GM19438 (cell line): ENCODE data around the gene CACUL1.
A peak's percentile ranks its signal among the peaks of the same experiment; 100 is the strongest.
"Not testable (repeated sequence)": the region's sequence is repeated elsewhere in the genome, so short reads cannot be mapped to it uniquely, and the experiment has no call there.

Source experiments
- ATAC-seq: cut with Tn5 transposase; IDR thresholded peaks from one replicate; pipeline ENCODE4 v1.9.1; 2021; ENCODE audit warnings: low read depth; ENCODE audit not compliant: unreplicated experiment

Gene CACUL1

DNA sequence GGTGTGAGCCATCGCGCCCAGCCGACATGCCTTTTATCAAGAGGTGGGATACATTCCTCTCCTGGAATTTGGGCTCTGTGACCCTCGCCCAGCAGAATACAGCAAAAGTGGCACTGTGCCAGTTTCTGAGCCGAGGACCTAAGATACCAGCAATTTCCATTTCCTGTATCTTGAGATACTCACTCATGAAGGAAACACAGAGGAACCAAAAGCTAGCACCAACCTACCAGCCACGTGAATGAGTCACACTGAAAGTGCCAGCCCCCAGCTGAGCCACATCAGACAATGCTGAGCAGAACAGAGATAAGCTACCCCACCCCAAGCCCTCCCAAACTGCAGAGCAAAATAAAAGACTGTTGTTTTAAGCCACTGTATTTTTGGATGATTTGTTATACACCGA is 56.3 kb downstream of the CACUL1 start:
- ATAC-seq = peak; percentile 84

DNA sequence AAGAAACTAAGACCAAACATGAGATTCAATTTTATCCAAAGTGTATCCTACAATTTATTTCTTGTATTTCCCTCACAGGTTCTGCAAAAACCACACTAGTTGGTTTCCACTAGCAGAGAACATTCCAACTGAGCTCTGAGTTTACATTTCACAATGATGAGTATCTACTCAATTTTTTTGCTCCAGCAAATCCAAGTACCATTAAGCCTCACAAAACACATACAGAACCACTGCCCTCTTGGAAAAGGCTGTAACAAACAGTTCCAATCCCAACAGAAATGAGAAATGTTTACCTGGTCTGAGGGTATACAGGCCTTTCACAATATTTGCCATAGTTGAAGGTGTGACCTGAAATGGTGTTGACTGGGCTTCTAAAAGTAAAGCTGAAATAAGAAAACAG is 59.9 kb downstream of the CACUL1 start:
- no peak for ATAC-seq

DNA sequence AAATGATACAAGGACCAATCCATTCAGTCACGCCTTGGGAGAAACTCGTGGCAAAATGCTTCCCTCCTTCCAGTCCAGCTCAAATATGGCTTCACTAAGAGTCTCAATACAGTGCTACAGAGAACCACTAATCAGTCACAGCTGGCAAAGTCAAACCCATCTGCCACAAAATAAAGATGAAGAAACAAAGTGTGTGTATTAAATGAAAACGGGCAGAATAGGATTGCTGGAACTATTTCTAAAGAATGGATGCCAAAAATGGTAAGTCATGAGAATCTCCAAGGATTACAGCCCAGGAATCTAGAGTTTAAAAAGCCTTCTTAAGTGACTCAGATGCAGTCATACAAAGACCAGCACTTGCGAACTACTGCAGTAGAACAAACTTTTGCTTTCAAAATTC is 61.9 kb downstream of the CACUL1 start:
- no peak for ATAC-seq

DNA sequence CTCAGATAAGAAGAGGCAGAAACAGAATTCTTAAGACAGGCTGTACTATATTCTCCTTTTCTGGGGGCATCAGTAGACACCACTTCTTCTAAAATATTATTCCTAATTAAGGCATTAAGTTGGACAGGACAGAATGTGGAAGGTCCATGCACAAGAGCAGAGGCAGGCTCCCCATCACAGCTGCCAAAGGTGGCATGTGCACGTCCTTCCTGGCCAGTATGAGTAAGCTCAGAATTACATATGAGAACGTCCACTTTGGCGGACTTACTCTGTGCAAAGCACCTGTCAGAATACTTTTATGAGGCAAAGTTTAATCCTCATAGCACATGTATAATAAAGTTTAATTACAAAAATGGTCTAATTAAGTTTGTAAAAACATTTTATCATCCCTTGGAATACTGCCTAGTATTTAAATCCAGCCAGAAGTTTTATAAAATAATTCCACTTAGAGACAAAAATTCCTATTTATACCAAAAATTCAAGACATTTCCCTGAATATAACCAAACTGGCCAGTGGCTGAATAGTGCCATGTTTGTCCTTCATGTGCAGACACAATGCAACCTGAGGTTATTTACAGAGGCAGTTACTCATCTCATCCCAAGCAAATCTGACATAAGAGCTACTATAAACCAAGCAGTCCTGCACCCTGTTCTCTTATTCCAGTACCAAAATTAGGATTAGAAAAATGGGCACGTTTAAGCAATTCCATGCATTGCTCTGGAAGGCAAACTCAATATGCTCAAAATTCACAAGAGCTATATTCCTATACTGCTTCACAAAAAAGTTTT is 65.5 kb downstream of the CACUL1 start:
- ATAC-seq = no peak

DNA sequence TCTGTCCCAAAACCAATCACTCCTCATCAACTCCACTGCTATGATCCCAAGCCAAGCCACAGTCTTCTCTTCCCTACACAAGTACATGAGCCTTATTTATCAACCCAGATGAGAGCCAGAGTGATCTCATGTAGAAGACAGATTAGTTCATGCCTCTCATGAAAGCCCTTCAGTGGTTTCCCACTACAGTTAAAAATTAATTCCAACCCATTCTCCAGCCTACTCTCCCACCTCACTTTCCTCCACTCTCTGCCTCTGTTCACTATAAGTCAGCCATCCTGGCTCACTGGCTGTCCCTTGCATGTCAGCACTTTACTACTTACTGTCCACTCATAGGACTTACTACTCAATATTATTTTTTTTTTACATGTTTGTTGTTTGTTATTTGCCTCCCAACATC is 67.3 kb downstream of the CACUL1 start:
- ATAC-seq = no peak

DNA sequence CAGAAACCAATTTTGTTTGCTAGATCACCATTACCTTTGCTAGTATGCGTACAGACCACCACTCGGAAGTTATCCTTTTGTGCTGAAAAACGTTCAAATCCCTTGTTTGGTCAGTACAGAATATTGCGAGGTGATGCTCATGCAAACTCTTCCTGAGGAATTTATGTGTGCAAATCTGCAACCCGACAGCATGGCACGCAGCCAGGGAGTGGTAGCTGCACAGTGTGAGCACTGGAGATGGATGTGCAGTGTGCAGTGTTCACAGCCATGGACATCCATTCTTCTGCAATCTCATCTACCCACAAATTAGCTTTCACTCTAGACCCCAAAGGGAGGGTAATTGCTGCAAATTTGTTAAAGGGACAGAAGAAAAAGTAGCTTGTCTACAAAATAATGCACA is 72.2 kb downstream of the CACUL1 start:
- no peak for ATAC-seq

DNA sequence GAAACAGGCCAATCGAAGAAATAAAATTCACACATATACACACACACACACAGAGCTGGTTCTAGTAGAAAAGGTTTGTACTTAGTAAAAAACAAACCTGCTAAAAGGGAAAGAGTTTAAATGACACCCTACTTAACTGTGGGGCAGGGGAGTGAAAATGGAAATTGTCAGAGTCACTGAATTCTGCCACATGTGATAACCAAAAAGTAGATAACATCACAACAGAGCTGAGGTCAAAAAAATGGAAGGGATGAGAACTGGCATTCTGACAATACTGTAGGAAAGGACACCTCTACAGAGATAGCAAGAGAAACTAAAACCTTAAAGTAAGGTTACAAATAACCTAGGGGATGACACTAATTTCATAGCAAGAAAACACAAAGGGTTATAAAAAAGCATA is 74.6 kb downstream of the CACUL1 start:
- no peak for ATAC-seq

DNA sequence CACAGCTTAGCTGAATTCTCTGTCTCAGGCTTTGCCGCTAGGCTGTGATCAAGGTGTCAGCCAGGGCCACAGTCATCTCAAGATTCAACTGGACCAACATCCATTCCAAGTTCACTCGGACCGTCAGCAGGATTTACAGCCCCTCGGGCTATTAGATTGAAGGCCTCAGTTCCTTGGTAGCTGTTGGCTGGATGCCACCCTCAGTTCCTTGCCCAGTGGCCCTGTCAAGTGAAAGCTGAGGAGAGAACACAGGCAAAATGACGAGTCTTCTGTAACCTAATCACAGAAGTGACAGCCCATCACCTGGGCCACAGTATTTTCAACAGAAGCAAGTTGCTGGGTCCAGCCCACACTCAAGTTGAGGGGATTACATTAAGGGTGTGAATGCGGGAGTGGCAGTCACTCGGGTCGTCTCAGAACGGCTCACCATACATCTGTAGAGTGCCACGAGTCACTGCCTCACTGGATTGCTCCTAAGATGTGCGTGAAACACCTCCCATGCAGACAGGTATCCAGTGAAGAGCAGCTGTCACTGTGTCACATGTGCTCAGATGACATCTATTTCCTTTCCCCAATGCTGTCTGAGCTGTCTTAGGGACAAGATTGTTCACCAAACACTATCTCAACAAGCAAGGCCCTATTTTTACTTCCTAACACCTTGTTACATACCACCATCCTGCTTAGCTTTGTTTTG is 80.4 kb downstream of the CACUL1 start:
- no peak for ATAC-seq

DNA sequence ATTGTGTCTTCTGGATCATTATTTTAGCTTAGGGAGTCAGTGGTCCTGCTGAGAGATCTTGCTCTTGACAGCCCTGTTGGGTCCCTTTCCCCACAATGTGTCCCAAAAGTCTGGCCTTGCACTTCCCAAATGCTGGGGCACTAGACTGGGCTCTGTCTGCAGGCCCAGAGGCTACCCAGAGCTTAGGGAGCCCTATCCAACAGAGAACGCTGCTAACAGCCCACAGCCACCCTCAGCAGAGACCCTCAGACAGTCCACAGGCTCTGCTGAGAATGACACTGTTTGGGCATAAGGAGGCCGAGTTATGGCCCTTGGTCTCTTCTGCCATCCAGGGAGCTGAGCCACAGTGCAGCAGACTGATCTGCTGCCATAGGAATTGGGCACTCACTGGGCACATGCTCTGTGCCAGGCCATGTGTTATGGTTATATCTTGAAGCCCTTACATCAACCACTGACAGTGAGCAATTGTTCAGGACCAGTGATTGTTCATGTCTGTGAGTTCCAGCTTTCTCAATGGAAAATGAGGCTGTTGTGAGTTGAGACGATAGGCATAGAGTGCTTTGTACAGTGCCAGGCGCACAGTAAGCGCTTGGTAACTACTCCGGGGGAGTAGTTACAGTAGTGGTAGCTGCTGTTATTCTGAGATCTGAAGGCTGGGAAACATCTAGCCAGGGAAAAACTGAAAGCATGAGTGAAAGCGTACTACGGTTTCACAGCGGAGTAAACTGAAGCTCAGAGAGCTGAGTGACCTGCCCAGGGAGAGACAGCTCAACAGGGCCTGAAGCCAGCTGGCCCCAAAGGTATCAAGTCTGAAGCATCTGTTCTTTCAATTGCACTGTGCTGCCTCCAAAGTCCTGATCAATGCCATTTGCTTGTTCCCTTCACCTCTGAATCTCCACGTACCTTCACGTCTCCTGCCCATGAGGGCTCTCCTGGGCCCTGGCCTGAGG is 81.7 kb downstream of the CACUL1 start:
- ATAC-seq = no peak

DNA sequence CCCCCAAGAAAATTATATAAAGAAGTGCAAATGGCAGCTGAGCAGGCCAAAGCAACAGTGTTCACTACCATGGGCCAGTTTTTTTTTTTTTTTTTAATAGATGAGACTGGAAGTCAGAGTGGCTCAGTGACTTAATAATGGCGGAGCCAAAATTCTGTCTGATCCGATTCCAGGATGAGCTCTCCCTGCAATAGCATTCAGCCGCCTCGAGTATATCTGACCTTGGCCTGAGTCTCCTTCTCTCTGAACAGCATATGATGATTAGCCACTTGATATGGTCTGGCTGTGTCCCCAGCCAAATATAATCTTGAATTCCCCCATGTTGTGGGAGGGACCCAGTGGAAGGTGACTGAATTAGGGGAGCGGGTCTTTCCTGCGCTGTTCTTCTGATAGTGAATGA is 82.6 kb downstream of the CACUL1 start:
- ATAC-seq = no peak

DNA sequence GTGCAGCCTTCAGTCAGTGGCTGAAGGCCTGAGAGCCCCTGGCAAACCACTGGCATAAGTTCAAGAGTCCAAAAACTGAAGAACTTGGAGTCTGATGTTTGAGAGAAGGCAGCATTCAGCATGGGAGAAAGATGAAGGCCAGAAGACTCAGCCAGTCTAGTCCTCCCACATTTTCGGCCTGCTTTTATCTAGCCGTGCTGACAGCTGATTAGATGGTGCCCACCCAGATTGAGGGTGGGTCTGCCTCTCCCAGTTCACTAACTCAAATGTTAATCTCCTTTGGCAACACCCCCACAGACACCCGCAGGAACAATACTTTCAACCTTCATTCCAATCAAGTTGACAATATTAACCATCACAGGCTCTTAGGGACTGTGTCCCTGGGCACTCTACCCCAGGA is 83.5 kb downstream of the CACUL1 start:
- ATAC-seq = not testable (repeated sequence)

DNA sequence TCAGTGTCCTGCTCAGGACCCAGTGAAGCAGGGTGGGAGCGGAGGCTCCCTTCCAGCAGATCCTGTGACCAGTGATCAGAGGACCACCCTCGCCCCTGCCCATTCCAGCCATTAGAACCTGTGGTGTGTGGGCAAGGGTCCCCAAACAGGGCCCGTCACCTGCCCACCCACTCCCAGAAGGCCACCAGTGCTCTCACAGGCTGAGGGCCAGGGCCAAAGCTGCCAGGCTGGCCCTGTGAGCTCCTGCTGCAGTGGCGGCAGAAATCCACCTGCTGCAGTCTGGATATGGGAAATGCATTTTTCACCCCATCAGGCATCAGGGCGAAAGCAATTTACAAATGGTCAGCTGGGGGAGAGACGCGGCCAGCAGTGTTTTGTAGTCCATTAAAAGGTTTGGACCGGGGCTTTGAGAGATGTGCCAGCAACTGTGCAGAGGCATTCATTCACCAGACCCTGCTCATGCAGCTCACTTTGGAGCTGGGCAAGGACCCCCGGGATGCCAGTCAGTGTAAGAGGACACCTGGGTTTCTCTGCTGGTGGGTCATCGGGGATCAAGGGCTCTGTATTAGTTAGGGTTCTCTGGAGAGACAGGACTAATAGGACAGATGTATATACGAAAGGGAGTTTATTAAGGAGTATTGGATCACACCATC is 84.2 kb downstream of the CACUL1 start:
- no peak for ATAC-seq

DNA sequence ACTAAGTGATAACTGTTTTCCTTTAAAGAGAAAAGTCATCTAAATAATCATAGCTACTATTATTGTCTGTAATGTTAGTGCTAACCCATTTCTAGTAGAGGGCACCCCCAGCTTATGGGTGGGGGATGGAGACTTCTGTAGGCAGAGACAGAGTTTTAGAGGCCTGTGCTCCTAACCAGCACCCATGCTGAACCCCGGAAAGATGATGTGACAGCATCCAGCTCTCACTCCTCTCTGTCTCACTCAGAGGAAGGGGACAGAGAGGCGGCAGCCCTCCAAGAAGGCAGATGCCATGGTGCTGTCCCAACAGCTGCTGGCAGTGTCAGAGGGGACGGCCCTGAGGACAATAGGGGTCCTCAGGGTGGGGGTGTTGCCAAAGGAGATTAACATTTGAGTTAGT is 84.9 kb downstream of the CACUL1 start:
- no peak for ATAC-seq

DNA sequence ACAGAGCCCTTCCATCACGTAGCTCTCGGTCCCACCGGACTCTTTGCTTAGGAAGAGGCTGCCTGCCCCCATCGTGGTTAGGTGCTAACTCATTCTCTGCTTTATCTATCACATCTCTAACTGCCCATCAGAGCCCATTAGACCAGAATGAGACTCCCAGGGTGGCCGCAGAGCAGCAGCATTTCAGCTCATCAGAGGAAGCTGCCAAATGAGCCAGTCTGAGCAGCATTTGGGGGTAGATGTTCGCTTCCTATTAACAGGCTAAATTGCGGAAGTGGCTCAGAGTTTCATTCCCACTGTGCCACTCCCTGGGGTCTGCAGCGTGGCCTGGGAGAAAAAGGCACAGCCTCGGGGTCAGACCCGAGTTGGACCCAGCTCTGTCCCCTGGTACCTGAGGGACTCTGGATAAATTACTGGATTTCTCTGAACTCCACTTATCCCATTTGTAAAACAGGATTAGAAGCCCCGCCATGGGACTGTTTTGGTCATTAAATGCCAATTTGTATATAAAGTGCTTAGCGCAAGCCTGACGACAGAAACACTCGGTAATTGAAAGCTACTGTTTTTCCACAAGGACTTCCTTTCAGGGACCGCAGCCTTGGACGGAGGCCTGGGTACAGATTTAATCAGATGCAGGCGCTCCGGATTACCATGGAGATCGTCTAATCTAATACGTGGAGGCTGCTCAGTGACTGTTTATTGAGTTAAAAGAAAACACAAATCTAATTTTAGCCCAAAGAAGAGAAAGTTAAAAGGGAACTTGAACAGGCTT is 85.6 kb downstream of the CACUL1 start:
- no peak for ATAC-seq

DNA sequence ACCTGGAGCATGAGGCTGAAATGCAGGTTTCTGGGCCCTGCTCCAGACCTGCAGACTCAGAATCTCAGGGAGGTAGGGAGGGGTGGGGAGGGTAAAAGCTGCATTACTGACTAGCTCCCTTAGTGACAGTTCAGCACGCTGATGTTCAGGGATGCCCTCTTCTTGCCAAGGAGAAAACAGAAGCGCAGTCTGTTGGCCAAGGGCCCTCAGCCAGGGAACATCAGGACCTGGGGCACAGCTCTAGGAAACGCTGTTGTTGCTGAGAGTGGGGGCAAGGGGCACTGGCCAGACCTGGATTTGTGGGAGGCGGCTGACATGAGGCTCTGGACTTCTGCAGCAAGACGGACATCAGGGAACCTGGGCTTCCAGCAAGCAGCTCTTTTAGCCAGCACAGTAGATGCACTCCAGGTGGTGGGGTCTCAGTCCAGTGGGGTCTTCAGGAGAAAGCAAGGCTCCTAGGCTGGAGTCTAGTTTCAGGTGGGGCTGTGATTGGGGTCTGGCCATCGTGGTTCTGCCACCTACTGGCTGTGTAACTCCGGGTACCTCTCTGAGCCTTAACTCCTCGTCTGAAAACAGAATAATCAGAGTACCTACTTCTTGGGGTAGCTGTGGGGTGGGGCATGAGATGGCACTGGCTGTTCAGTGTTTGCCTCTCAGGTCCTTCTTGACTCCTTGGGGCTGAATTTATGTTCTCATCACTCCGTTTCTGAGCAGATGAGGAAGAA is 86.4 kb downstream of the CACUL1 start:
- ATAC-seq = no peak

DNA sequence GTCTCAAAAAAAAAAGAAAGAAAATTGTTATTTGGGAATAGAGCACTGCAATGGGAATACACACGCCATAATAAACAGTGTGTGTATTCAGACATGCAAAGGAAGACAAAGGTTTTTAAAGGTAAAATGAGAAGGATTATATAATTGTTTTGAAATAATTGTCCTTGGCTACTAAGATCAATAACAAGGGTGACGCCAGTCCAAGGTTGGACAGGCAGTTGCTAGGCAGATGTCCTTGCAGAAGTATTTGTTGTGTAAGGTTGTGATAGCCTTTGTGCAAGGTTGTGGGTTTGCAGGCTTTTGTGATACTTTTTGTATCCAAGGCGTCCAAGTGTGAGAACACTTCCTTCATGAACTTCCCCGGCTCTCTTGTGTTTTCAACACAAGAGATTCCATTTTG is 87.0 kb downstream of the CACUL1 start:
- ATAC-seq = no peak

DNA sequence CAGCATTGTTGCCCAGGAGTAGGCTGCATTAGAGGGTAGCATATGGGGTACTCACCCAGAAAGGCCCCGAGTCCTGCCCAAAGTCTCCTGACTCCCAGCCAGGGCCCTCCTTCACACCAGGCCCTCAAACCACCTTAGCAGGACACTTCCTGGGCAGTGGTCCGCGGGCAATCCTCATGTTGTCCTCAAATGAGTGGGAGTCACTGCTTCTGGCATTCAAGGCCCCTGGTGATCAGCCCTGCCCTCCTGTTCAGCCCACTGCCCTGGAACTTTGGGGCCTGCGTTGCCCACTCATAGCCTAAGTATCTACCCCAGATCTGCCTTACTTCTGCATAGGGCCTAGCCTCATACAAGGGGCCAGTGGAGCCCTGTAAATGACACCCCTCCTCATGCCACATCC is 88.4 kb downstream of the CACUL1 start:
- ATAC-seq = no peak

DNA sequence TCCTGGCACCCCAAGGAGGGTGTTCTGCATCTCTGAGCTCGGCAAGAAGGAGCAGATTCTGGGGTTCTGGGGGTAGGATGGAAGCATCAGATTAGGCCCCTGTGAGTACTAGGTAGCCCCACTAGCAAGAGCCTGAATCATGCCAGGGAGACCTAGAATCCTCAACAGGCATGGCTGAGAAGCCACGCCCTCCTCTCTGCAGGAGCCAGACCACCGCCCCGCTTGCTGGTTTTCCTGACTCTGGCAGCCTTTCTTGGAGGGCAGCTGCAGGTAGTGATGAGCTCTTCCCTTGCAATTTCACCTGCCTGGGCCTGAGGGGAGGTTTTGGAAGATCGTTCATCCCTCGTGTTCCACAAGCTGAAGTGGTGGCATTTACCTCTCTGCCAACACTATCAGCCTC is 90.4 kb downstream of the CACUL1 start:
- ATAC-seq = no peak

DNA sequence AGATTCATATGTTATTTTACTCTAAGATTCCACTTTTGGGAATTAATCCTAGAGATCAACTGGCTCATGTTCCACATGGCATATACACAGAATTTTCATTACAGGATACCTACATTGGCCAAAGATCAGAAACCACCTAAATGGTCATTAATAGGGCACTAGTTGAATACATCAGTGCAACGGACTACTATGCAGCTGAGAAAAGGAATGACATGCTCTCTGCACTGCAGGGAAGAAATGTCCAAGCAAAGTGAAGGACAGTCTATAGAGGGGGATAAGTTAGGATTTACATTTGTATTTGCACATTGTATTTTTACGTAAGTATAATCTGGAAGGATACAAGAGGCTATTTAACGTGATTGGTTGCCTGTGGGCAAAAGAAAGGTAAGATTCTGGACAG is 91.6 kb downstream of the CACUL1 start:
- ATAC-seq = no peak
